ENCODE data around the gene SIDT2.
"Not testable (repeated sequence)": the region's sequence is repeated elsewhere in the genome, so short reads cannot be mapped to it uniquely, and the experiment has no call there.

SIDT2 gene

GRCh38 chr11:117178210-117179034 is at the start of gene SIDT2:
Gene SIDT2 (plus strand): TSS chr11:117178743. CDS start chr11:117179264, 521 bp downstream.
- FAIRE-seq = peak; percentile 88

- not testable (repeated sequence) for FAIRE-seq
Observed at GRCh38 chr11:117130396-117130795, 48.1 kb upstream of the SIDT2 start.

- no peak for FAIRE-seq
Observed at GRCh38 chr11:117130879-117131278, 47.7 kb upstream of the SIDT2 start.

- no peak for FAIRE-seq
Observed at GRCh38 chr11:117134431-117134830, 44.1 kb upstream of the SIDT2 start.

- not testable (repeated sequence) for FAIRE-seq
Observed at GRCh38 chr11:117134979-117135378, 43.6 kb upstream of the SIDT2 start.

GRCh38 chr11:117137223-117138086 is 41.1 kb upstream of the SIDT2 start:
- not testable (repeated sequence) for FAIRE-seq

- no peak for FAIRE-seq
Observed at GRCh38 chr11:117143390-117143789, 35.2 kb upstream of the SIDT2 start.

GRCh38 chr11:117143871-117144476 is 34.6 kb upstream of the SIDT2 start, which contains the start of gene PAFAH1B2:
Gene PAFAH1B2 (plus strand): TSS chr11:117144287. CDS start chr11:117152448, 8,161 bp downstream.
- FAIRE-seq = no peak

GRCh38 chr11:117144477-117145392 is 33.8 kb upstream of the SIDT2 start:
- FAIRE-seq = no peak

- no peak for FAIRE-seq
Observed at GRCh38 chr11:117145393-117145761, 33.2 kb upstream of the SIDT2 start.

GRCh38 chr11:117146521-117146920 is 32.0 kb upstream of the SIDT2 start:
- no peak for FAIRE-seq

- FAIRE-seq = no peak
Observed at GRCh38 chr11:117152066-117152465, 26.5 kb upstream of the SIDT2 start.

GRCh38 chr11:117154468-117154867 is 24.1 kb upstream of the SIDT2 start:
- FAIRE-seq = no peak

- FAIRE-seq = no peak
Observed at GRCh38 chr11:117157507-117157906, 21.0 kb upstream of the SIDT2 start.

GRCh38 chr11:117159892-117160291 is 18.7 kb upstream of the SIDT2 start:
- FAIRE-seq = no peak

- no peak for FAIRE-seq
Observed at GRCh38 chr11:117160826-117161225, 17.7 kb upstream of the SIDT2 start.

- FAIRE-seq = no peak
Observed at GRCh38 chr11:117166491-117166890, 12.1 kb upstream of the SIDT2 start.

- FAIRE-seq = no peak
Observed at GRCh38 chr11:117169736-117170135, 8.8 kb upstream of the SIDT2 start.

GRCh38 chr11:117170210-117170609 is 8.3 kb upstream of the SIDT2 start:
- FAIRE-seq = no peak

- no peak for FAIRE-seq
Observed at GRCh38 chr11:117171007-117171403, 7.5 kb upstream of the SIDT2 start.

- no peak for FAIRE-seq
Observed at GRCh38 chr11:117171404-117172061, 7.0 kb upstream of the SIDT2 start.
